OCI-LY3 (cell line): Measurements from ENCODE around the gene SCP2.

Experiments used
- EZH2phosphoT487 ChIP-seq: fragments of 200-600 bp; shearing (Covaris generic); IDR thresholded peaks from 2 replicates; pipeline ENCODE4 v1.6.1; 2018; ENCODE audit warnings: antibody characterized with exemption, mixed run types, low read depth
- TF ChIP-seq, protein P1 (sequence below): fragments of 200-600, 300-600 bp; sonication (generic); IDR thresholded peaks from 2 replicates; pipeline ENCODE4 v1.5.1; 2014; ENCODE audit warnings: antibody characterized with exemption, low read length, low read depth

GRCh38 chr1:53063744-53064515, 136.9 kb downstream of the SCP2 start:
- TF ChIP-seq, protein P1, sequence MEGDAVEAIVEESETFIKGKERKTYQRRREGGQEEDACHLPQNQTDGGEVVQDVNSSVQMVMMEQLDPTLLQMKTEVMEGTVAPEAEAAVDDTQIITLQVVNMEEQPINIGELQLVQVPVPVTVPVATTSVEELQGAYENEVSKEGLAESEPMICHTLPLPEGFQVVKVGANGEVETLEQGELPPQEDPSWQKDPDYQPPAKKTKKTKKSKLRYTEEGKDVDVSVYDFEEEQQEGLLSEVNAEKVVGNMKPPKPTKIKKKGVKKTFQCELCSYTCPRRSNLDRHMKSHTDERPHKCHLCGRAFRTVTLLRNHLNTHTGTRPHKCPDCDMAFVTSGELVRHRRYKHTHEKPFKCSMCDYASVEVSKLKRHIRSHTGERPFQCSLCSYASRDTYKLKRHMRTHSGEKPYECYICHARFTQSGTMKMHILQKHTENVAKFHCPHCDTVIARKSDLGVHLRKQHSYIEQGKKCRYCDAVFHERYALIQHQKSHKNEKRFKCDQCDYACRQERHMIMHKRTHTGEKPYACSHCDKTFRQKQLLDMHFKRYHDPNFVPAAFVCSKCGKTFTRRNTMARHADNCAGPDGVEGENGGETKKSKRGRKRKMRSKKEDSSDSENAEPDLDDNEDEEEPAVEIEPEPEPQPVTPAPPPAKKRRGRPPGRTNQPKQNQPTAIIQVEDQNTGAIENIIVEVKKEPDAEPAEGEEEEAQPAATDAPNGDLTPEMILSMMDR = no peak
- TF ChIP-seq EZH2phosphoT487 = no peak
